GM21619 (cell line): ENCODE data around the gene TMEM120B.

Experiments
- ATAC-seq: cut with Tn5 transposase; IDR thresholded peaks from one replicate; pipeline ENCODE4 v1.9.1; 2021; ENCODE audit not compliant: unreplicated experiment

TMEM120B gene

DNA sequence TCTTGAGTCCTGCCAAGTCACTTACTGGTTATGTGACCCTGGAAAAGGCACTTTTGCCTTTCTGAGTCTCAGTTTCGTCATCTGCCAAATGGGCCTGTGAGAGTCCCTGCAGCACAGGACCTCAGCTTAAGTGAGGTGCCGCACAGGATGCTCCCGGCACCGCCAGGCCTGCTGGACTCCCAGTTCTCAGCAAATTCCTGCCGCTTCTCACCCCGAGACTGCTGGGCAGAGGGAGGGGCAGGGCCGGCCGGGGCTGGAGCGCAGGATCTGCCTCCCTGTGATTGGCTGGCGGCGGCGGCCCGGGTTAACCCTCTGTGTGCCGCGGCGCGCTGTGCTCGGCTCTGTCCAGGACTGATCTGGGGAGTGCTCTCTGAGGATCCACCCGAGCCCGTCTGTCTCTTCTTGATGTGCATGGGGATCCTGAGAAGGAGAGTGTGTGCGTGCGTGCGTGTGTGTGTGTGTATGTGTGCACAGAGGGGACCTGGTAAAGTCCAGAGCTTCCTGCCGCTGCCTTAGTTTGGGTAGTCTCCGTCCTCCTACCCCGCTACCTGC, 99.8 kb downstream of the TMEM120B start:
- ATAC-seq = peak; percentile 29

DNA sequence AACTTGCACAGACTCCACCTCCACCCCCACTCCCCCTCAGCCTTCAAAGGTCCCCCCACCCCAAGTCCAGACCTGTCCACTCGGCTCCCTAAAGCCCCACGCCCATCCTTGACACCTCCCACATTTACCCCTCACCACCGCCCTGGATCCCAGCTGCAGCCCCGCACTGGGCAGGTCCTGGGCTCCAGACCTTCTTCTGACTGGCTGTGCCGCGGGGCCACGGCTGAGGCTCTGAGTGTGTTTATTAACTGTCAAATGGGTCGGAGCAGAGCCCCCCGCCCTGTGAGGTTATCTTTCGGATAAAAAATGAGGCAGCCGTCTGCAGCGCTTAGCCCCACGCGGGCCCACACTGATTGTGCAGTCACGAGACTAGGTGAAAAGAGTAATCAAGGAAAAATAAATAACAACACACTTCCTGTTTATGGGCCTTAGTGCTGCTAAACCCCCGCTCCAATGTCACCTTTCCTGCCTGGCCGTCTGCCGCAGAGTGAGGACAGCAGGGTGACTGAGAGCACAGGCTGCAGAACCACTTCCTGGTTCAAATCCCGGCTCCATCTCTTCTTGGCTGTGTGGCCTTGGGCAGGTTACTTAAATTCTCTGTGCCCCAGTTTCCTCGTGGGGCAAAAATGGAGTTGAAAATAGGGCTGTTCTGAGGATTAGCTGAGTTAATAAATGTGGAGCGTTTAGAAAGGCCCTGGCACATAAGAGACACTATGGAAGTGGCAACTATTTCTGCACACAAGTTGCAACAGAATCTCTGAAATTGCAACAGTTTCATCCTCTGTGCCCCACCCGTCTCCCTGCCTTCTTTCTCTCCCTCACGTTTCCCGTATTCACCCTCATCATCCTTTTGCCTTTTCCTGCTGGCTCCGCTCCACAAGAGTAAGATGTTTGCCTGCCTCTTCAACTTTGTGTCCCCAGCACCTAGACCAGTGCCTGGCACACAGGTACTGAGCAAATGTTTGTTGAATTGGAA, 100.7 kb downstream of the TMEM120B start:
- ATAC-seq = no peak

DNA sequence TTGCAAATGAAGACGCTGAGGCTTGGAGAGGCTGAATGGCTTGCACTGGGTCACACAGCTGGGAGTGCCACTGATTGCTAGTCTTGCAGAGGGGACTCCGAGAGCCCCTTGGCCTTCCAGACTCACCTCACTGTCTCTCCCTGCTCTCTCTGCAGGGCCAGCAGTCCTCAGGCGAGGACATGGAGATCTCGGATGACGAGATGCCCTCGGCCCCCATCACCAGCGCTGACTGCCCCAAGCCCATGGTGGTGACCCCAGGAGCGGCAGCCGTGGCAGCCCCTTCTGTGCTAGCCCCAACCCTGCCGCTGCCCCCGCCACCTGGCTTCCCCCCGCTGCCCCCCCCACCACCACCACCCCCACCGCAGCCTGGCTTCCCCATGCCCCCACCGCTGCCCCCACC, 101.4 kb downstream of the TMEM120B start:
- no peak for ATAC-seq

DNA sequence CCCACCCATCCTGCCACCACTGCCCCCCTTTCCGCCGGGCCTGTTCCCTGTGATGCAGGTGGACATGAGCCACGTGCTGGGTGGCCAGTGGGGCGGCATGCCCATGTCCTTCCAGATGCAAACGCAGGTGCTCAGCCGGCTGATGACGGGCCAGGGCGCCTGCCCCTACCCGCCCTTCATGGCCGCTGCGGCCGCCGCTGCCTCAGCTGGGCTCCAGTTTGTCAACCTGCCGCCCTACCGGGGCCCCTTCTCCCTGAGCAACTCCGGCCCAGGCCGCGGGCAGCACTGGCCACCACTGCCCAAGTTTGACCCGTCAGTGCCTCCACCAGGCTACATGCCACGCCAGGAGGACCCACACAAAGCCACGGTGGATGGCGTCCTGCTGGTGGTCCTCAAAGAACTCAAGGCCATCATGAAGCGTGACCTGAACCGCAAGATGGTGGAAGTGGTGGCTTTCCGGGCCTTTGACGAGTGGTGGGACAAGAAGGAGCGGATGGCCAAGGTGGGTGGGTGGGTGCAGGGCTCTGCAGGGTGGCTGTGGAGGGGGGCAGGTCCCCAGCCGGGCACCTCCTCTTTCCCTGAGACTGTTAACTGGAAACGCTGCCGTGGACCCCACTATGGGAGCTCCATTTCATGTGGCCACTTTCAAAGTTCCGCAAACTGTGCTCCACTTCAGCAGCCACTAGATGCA, 102.0 kb downstream of the TMEM120B start:
- ATAC-seq = no peak

DNA sequence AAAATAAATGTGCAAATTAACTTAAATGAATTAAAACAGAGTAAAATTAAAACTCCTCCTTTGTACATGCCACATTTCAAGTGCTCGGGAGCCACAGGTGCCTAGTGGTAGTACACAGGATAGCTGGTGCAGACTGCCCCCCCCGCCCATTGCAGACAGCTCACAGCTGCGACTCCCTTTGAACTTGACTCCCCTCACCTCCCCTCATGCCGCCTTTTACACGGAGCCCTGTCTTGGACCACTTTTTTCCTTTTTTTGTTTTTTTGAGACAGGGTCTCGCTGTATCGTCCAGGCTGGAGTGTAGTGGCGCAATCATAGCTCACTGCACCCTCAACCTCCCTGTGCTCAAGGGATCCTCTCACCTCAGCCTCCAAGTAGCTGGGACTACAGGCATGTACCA, 102.7 kb downstream of the TMEM120B start:
- no peak for ATAC-seq

DNA sequence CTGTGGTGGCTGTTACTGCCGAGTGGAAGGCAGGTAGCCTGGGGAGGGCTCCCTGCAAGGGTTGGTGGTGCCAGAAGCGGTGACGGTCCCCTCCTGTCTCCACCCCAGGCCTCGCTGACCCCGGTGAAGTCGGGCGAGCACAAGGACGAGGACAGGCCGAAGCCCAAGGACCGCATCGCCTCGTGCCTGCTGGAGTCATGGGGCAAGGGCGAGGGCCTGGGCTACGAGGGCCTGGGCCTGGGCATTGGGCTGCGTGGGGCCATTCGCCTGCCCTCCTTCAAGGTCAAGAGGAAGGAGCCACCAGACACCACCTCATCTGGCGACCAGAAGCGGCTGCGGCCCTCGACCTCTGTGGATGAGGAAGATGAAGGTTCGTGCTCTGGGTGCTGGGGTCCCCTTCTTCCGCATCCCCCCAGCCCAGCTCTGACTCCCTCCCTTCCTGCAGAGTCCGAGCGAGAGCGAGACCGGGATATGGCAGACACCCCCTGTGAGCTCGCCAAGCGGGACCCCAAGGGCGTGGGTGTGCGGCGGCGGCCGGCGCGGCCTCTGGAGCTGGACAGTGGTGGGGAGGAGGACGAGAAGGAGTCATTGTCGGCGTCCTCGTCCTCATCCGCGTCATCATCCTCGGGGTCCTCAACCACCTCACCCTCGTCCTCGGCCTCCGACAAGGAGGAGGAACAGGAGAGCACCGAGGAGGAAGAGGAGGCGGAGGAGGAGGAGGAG, 104.5 kb downstream of the TMEM120B start:
- ATAC-seq = no peak

DNA sequence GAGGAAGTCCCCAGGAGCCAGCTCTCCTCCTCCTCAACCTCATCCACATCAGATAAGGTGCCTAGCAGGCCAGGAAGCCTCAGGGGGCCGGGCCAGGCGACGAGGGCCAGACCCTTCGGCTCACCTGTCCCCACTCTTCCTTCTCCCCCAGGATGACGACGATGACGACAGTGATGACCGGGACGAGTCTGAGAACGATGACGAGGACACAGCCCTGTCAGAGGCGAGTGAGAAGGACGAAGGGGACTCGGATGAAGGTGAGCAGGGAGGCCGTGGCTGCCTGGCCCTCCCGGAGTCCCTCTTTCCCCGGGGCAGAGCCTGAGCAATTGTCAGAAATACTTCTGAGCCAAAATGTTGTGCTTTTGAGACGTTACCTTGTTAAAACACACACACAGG, 105.1 kb downstream of the TMEM120B start:
- no peak for ATAC-seq

DNA sequence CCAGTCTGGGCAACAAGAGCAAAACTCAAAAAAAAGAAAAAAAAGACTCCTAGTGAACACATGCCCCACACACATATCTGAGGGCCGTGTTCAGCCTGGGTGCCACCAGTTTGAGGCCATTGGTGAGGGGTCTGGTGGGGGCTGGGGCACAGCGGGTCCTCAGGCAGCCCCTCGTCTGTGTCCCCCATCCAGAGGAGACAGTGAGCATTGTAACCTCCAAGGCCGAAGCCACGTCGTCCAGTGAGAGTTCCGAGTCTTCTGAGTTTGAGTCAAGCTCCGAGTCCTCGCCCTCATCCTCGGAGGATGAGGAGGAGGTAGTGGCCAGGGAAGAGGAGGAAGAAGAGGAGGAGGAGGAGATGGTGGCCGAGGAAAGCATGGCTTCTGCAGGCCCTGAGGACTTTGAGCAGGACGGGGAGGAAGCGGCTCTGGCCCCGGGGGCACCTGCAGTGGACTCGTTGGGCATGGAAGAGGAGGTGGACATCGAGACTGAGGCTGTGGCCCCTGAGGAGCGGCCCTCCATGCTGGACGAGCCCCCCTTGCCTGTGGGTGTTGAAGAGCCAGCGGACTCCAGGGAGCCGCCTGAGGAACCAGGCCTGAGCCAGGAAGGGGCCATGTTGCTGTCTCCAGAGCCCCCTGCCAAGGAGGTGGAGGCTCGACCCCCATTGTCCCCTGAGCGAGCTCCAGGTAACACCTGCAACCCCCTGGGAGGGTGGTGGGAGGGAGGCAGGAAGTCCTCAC, 106.8 kb downstream of the TMEM120B start:
- ATAC-seq = no peak

DNA sequence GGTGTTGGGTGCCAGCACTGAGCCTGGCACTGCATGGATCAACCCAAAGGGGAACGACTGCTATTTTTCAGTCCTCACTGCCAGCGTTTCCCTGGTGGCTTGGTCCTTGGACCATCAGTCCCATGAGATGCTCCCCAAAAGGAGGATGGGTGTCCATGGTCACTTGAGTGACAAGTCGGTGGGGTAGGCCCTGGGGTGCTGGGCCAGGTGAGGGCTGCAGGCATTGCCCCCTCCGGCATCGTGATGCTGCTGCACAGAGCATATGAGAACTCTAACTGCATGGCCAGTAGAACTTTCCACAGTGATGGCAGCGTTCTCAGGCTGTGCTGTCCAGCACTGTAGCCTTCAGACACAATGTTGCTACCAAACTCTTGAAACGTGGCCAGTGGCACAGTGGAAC, 107.5 kb downstream of the TMEM120B start:
- ATAC-seq = no peak

DNA sequence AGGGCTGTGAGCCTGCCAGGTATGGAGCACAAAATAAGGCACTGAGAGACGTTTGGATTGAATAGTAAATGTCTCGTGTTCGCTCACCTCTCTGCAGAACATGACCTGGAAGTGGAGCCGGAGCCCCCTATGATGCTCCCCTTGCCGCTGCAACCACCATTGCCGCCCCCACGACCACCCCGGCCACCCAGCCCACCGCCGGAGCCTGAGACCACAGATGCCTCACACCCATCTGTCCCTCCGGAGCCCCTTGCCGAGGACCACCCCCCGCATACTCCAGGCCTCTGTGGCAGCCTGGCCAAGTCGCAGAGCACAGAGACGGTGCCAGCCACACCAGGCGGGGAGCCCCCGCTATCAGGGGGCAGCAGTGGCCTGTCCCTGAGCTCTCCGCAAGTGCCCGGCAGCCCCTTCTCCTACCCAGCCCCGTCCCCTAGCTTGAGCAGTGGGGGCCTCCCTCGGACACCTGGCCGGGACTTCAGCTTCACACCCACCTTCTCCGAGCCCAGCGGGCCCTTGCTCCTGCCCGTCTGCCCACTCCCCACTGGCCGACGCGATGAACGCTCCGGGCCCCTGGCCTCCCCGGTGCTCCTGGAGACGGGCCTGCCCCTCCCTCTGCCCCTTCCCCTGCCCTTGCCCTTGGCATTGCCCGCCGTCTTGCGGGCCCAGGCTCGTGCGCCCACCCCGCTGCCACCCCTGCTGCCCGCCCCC, 110.0 kb downstream of the TMEM120B start:
- ATAC-seq = no peak

DNA sequence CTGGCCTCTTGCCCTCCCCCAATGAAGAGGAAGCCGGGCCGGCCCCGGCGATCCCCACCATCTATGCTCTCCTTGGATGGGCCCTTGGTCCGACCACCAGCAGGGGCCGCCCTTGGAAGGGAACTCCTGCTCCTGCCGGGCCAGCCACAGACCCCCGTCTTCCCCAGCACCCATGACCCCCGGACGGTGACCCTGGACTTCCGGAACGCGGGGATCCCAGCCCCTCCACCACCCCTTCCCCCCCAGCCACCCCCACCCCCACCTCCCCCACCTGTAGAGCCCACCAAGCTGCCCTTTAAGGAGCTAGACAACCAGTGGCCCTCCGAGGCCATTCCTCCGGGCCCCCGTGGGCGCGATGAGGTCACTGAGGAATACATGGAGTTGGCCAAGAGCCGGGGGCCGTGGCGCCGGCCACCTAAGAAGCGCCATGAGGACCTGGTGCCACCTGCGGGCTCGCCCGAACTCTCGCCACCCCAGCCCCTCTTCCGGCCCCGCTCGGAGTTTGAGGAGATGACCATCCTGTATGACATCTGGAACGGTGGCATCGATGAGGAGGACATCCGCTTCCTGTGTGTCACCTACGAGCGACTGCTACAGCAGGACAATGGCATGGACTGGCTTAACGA, 110.7 kb downstream of the TMEM120B start:
- ATAC-seq = no peak

DNA sequence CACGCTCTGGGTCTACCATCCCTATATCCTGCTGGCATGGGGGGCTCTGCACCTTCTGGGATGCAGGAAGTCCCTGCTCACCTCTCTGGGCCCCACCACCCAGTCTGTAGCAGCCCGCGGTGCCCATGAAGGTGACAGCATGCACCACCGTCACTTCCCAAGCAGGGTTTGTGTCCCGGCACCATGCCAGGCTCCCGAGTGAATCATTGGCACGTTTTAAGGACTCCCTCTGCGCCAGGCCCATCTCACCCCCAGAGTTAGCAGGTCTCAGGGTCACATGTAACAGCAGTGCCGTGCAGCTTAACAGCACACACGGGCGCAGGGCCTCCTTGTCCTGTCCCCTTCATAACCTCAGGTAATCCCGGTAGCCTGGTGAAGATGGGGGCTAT, 111.2 kb downstream of the TMEM120B start:
- no peak for ATAC-seq

DNA sequence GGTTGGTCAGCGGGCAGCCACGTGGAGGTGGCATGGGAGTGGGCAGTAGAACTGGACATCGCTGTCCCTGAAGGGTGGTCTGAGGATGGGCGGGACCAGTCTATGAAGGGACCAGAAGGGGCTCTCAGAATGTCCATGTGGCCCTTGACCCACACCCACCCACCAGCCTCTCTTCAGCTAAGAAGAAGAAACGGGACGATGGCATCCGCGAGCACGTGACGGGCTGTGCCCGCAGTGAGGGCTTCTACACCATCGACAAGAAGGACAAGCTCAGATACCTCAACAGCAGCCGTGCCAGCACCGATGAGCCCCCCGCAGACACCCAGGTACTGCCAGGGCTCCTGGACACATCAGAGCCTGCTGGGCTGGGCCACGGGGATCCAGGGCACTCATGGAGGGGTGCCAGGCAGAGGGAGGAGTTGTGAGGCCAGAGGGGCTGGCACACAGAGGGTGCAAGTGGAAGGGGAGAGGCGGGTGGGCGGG, 112.5 kb downstream of the TMEM120B start:
- no peak for ATAC-seq

DNA sequence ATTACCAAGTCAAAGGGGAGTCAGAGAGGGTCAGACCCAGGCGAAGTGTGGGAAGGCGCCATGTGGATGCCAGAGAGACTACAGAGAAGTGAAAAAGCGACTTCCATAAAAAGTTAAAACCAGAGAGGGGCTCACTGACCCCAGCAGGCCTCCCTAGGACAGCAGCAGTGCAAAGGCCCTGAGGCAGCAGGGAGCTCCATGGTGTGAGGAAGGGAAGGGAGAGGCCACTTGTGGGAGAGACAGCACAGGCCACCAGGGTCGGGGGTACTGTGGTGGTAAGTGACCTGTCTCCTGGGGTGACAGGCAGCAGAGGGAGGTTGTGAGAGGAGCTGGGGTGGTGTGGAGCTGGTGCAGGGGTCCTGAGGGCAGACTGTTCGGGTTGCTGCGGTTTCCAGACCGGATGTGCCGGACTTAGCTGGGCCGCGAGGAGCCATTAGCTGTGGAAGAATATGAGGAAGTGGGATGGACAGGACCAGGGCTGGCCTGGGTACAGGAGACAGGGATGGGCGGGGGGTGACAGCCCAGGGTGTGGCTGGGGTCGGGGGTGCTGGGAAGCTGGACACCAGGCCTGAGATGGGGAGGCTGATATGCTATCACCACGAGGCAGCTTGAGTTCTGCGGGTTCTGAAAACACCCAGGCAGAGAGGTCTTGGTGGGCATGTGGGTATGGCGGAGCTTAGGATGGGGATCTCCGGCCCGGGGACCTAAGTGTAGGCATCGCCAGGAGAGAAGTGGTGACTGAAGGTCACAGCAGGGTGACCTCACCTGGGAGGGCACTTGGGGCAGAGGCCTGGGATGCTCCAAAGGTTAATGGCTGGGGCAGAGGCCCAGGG, 114.0 kb downstream of the TMEM120B start:
- no peak for ATAC-seq

DNA sequence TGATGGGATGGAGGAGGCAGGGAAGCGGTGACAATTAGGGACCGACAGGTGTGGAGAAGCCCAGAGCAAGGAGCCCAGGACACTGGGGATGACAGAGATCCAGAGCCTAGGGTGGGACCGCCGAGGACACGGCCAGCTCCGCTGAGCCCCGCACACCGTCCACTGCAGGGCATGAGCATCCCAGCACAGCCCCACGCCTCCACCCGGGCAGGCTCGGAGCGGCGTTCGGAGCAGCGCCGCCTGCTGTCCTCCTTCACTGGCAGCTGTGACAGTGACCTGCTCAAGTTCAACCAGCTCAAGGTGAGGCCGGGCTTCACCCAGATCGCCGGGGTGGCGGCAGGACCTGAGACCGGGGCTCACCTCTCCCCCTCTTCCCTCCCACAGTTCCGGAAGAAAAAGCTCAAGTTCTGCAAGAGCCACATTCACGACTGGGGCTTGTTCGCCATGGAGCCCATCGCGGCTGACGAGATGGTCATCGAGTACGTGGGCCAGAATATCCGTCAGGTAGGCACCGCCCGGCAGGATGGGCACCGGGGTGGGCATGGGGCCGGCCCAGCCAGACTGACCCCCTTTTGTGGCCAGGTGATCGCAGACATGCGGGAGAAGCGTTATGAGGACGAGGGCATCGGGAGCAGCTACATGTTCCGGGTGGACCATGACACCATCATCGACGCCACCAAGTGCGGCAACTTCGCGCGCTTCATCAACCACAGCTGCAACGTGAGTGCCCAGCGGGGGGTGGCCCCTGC, 115.0 kb downstream of the TMEM120B start:
- ATAC-seq = no peak

DNA sequence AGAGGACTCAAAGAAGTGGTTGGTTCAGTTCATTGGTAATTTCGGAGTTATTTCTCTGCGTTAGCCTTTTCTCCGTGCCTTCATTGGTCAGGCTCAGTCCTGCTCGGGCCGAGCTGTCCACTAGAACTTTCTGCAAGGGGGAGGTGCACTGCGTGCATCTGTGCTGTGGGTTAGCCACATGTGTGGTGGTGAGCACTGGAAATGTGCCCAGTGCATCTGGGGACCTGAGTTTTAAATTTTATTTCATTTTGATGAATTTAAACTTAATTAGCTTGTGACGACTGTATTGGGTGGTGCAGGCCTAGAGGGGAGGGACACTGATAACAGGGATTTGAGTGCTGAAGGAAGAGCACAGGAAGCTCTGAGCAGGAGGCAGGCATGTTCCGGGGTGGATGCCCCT, 115.8 kb downstream of the TMEM120B start:
- ATAC-seq = no peak

DNA sequence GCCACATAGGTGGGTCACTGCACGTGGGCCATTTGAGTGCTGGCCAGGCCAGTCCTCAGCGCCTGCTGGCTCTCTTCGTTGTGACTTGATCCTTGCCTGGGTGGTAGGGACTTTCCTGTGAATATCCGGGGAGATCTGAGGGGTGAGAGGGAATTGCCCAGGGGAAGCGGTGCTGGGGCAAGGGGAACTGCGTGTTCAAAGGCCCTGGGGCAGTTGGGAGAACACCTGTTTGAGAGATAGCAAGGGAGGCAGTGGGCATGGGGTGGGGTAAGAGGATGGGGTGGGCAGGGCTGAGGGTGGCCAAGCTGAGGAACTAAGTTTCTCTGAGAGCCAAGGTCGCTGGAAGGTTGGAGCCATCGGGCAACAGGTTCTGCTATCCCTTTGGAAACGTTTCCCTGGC, 116.3 kb downstream of the TMEM120B start:
- no peak for ATAC-seq
